Measurements from ENCODE around the gene STK36. TPM values are rescaled to one million over a fixed set of nuclear protein-coding genes. Genes with fewer than 3 reads are reported as not detected.

Gene STK36
- total RNA-seq, 1 experiment from 2014 or later: 38.7 TPM

GRCh38 chr2:218627939-218628338 lies 43.9 kb upstream of the STK36 start:
- no peaks in the 10 kb centered on the region; the same call in none of the 2 replicates for H3K27me3 Mint-ChIP-seq (ENCODE audit: low read depth)
- no peaks in the 10 kb centered on the region for H3K79me1 ChIP-seq (ENCODE audit: insufficient read depth, low read depth, low read length, poor library complexity, severe bottlenecking)
- no peaks in the 10 kb centered on the region for H3K79me2 ChIP-seq (ENCODE audit: insufficient read depth, low read length)
- no peak overlapping the region for H3K9ac ChIP-seq (ENCODE audit: extremely low read depth, insufficient read length, low read length)
- H3K14ac ChIP-seq (ENCODE audit: insufficient read depth, low read length): no peak overlapping the region
- H3K9me3 Mint-ChIP-seq: no peaks in the 10 kb centered on the region; a peak in 1 of 5 replicates
- H4K91ac ChIP-seq (ENCODE audit: insufficient read length, low read depth, low read length): no peak overlapping the region
- no peaks in the 10 kb centered on the region for H3K4me1 ChIP-seq (ENCODE audit: insufficient read depth, low read length)
- no peak overlapping the region for H3K4me3 Mint-ChIP-seq
- no peak overlapping the region for H2AFZ ChIP-seq (ENCODE audit: low read length)
- no peak overlapping the region for H4K8ac ChIP-seq (replicated peaks; ENCODE audit: insufficient read length, low read depth, low read length)
- no peak overlapping the region for H2BK12ac ChIP-seq (ENCODE audit: insufficient read length, low read depth, low read length)
- H2BK20ac ChIP-seq (ENCODE audit: low read depth, low read length, poor library complexity, severe bottlenecking): no peak overlapping the region
- no peaks in the 10 kb centered on the region for H3K36me3 Mint-ChIP-seq (ENCODE audit: insufficient read depth in 1 of 3, low read depth in 3 of 3)
- H3K4me1 Mint-ChIP-seq: no peaks in the 10 kb centered on the region
- no peaks in the 10 kb centered on the region for H3K27me3 ChIP-seq (ENCODE audit: insufficient read depth, low read length)
- H3T11ph ChIP-seq (ENCODE audit: low read length): no peak overlapping the region
- no peak overlapping the region for H2AK5ac ChIP-seq (ENCODE audit: insufficient read length, low read length)
- no peak for DNase-seq
- no peaks in the 10 kb centered on the region for H3K9me3 ChIP-seq (ENCODE audit: control insufficient read depth, low read depth, low read length)
- no peak overlapping the region for H3K27ac Mint-ChIP-seq
- no peak overlapping the region for H2BK5ac ChIP-seq (ENCODE audit: insufficient read length, low read length)
- no peak overlapping the region for H3K23ac ChIP-seq (ENCODE audit: insufficient read length, low read depth, low read length)
- H3K56ac ChIP-seq (ENCODE audit: insufficient read length, low read depth, low read length): no peak overlapping the region
- no peak overlapping the region for H3K4me2 ChIP-seq (ENCODE audit: insufficient read depth, insufficient read length, low read length)
- no peak for TF ChIP-seq CTCF (conservative IDR thresholded peaks at IDR 0.05)
- no peaks in the 10 kb centered on the region for H4K20me1 ChIP-seq (ENCODE audit: control insufficient read depth, insufficient read depth, insufficient read length)
- H2BK120ac ChIP-seq (ENCODE audit: low read depth, low read length, poor library complexity, severe bottlenecking): no peak overlapping the region
- H2BK15ac ChIP-seq (ENCODE audit: low read depth, low read length): no peak overlapping the region
- no CpG with 5 or more reads among the region's 4 CpGs for WGBS (ENCODE audit: extremely low coverage, insufficient read length, low lambda C conversion rate)
- H4K5ac ChIP-seq (ENCODE audit: insufficient read length, low read depth, low read length): no peak overlapping the region
- no peaks in the 10 kb centered on the region for H3K23me2 ChIP-seq (ENCODE audit: insufficient read length, low read depth, low read length, poor library complexity, severe bottlenecking)
- H3K27ac ChIP-seq (ENCODE audit: insufficient read length, low read depth, low read length): no peak overlapping the region
- H3K18ac ChIP-seq (ENCODE audit: insufficient read length, low read depth, low read length): no peak overlapping the region
- H3K4ac ChIP-seq (ENCODE audit: low read depth, low read length): no peak overlapping the region

All from H9 (cell line).